ENCODE measurements around the gene RSL1D1. TPM values are rescaled to one million over a fixed set of nuclear protein-coding genes. Genes with fewer than 3 reads are reported as not detected.
"Not testable (repeated sequence)": the region's sequence is repeated elsewhere in the genome, so short reads cannot be mapped to it uniquely, and the experiment has no call there.

RSL1D1 gene
- total and polyA plus RNA-seq, 2 donors (not counting 1 experiment from before 2014, with no cell fraction given) = 40.5 to 158 TPM

DNA sequence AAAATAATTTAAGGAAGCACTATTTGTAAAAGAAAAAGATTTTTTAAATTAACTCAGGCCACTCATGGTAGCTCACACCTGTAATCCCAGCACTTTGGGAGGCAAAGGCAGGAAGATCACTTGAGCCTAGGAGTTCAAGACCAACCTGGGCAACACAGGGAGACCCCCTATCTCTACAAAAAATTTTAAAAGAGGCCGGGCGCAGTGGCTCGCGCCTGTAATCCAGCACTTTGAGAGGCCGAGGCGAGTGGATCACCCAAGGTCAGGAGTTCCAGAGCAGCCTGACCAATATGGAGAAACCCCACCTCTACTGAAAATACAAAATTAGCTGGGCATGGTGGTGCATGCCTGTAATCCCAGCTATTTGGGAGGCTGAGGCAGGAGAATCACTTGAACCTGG, 67.0 kb downstream of the RSL1D1 start:
- H3K27ac ChIP-seq (ENCODE audit: insufficient read depth, low read length); H3K9ac ChIP-seq (ENCODE audit: insufficient read depth, low read length); H3K4me2 ChIP-seq (ENCODE audit: extremely low read depth, insufficient read depth, low read length); H2AFZ ChIP-seq (ENCODE audit: low read length); H3K27me3 ChIP-seq (ENCODE audit: control insufficient read depth, insufficient read depth, low read length); H3K9me3 ChIP-seq (ENCODE audit: control insufficient read depth, insufficient read depth, low read depth, low read length); DNase-seq (ENCODE audit: low read depth in 2 of 2); H3K4me3 ChIP-seq (replicated peaks in 1 of 4; ENCODE audit: control extremely low read depth in 1 of 4, insufficient read depth in 1 of 4, low read depth in 3 of 4, low read length in 4 of 4); H4K20me1 ChIP-seq (ENCODE audit: control insufficient read depth, extremely low read depth, insufficient read depth, low read length); H3K36me3 ChIP-seq (ENCODE audit: control insufficient read depth, insufficient read depth, low read length): not testable (repeated sequence)
- Histone ChIP-seq H3K79me2 (ENCODE audit: control insufficient read depth, insufficient read depth, low read length) (peaks cover 79% of the 10 kb centered on the region), H3K4me1 (ENCODE audit: control insufficient read depth, extremely low read depth, insufficient read depth, low read length) (peaks cover 18% of the 10 kb centered on the region)

DNA sequence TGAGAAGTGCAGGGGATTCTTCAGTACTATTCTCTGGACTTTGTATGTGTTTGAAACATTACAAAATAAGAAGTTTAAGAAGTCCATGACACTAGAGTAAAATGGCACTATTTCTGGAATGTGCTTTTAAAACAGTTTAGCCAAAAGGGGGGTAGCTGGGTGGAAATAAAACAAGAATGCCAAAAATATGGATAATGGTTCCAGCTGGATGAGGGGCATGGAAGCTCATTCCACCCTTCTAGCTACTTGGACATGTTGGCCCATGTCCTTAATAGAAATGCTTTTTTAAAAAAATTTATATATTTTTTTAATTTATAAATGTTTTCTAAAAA, 67.3 kb downstream of the RSL1D1 start:
- Histone ChIP-seq H3K4me1 (ENCODE audit: control insufficient read depth, extremely low read depth, insufficient read depth, low read length) (peaks cover 18% of the 10 kb centered on the region), H3K27me3 (ENCODE audit: control insufficient read depth, insufficient read depth, low read length) (no peaks in the 10 kb centered on the region), H3K27ac (ENCODE audit: insufficient read depth, low read length) (peak overlapping the region; percentile 73), H3K4me2 (ENCODE audit: extremely low read depth, insufficient read depth, low read length) (peak overlapping the region; percentile 48), H2AFZ (ENCODE audit: low read length) (no peak overlapping the region), H3K4me3 (replicated peaks in 1 of 4; ENCODE audit: control extremely low read depth in 1 of 4, insufficient read depth in 1 of 4, low read depth in 3 of 4, low read length in 4 of 4) (peak overlapping the region in 1 of 4 experiments; percentile 44), H3K79me2 (ENCODE audit: control insufficient read depth, insufficient read depth, low read length) (peaks cover 78% of the 10 kb centered on the region), H3K9ac (ENCODE audit: insufficient read depth, low read length) (no peak overlapping the region), H3K9me3 (ENCODE audit: control insufficient read depth, insufficient read depth, low read depth, low read length) (no peaks in the 10 kb centered on the region), H4K20me1 (ENCODE audit: control insufficient read depth, extremely low read depth, insufficient read depth, low read length) (no peaks in the 10 kb centered on the region), H3K36me3 (ENCODE audit: control insufficient read depth, insufficient read depth, low read length) (no peaks in the 10 kb centered on the region)
- no peak for TF ChIP-seq EZH2 (IDR thresholded peaks at IDR 0.05; ENCODE audit: low read length, missing control alignments)
- TF ChIP-seq, protein P1, sequence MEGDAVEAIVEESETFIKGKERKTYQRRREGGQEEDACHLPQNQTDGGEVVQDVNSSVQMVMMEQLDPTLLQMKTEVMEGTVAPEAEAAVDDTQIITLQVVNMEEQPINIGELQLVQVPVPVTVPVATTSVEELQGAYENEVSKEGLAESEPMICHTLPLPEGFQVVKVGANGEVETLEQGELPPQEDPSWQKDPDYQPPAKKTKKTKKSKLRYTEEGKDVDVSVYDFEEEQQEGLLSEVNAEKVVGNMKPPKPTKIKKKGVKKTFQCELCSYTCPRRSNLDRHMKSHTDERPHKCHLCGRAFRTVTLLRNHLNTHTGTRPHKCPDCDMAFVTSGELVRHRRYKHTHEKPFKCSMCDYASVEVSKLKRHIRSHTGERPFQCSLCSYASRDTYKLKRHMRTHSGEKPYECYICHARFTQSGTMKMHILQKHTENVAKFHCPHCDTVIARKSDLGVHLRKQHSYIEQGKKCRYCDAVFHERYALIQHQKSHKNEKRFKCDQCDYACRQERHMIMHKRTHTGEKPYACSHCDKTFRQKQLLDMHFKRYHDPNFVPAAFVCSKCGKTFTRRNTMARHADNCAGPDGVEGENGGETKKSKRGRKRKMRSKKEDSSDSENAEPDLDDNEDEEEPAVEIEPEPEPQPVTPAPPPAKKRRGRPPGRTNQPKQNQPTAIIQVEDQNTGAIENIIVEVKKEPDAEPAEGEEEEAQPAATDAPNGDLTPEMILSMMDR (conservative IDR thresholded peaks at IDR 0.05 in 1 of 2, IDR thresholded peaks at IDR 0.05 in 1 of 2; ENCODE audit: low read depth in 1 of 2, low read length in 2 of 2) = no peak
- DNase-seq (ENCODE audit: low read depth in 2 of 2) = peak in 1 of 2 donors; percentile 20

Other genes with a start within 250 kb of the RSL1D1 start
- gene SNN, start 183.1 kb downstream of the RSL1D1 start, total RNA-seq = 19.3 and 24.9 TPM in 2 replicates
- 17.5 and 19.8 TPM in 2 replicates for gene SNN, start 183.1 kb downstream of the RSL1D1 start, polyA plus RNA-seq
- gene TXNDC11, start 108.7 kb downstream of the RSL1D1 start, total RNA-seq = 16.9 and 26.8 TPM in 2 replicates
- gene TXNDC11, start 108.7 kb downstream of the RSL1D1 start, polyA plus RNA-seq = 43.8 and 46.2 TPM in 2 replicates
- 37.5 and 52.8 TPM in 2 replicates for gene ZC3H7A, start 54.3 kb downstream of the RSL1D1 start, total RNA-seq
- gene ZC3H7A, start 54.3 kb downstream of the RSL1D1 start, polyA plus RNA-seq = 48.9 and 60.4 TPM in 2 replicates
- gene GSPT1, start 64.4 kb upstream of the RSL1D1 start, total RNA-seq = 56.5 and 57.3 TPM in 2 replicates
- gene GSPT1, start 64.4 kb upstream of the RSL1D1 start, polyA plus RNA-seq = 116 and 139 TPM in 2 replicates
- gene NPIPB2, start 90.5 kb upstream of the RSL1D1 start, total RNA-seq = 3.3 and 4.6 TPM in 2 replicates
- gene NPIPB2, start 90.5 kb upstream of the RSL1D1 start, polyA plus RNA-seq = 1.2 and 4.2 TPM in 2 replicates
- gene TNFRSF17, start 113.7 kb upstream of the RSL1D1 start, total RNA-seq = not detected in 2 replicates
- gene TNFRSF17, start 113.7 kb upstream of the RSL1D1 start, polyA plus RNA-seq = not detected in 2 replicates
- gene SNX29, start 125.2 kb upstream of the RSL1D1 start, total RNA-seq = 10.0 and 18.2 TPM in 2 replicates
- 11.6 and 11.7 TPM in 2 replicates for gene SNX29, start 125.2 kb upstream of the RSL1D1 start, polyA plus RNA-seq